Subcutaneous adipose tissue (tissue), 4 donors: ENCODE measurements around the gene FAHD2A. TPM values are rescaled to one million over a fixed set of nuclear protein-coding genes. Genes with fewer than 3 reads are reported as not detected.

Experiments used
- CTCF ChIP-seq: fragments of 450-650 bp; IDR thresholded peaks from one replicate; pipeline ENCODE4 v1.5.1; 2016; ENCODE audit warnings: low read depth, mild to moderate bottlenecking, control low read depth, antibody characterized with exemption, moderate library complexity
- total RNA-seq, 4 donors: library from RNA; depleted of rRNA; stranded (reverse); fragments of >200 nt; gene quantifications; one replicate each; pipeline ENCODE4 v1.1.0, GENCODE V29; 2016

The FAHD2A gene
- 10 to 100 TPM; 17.8 to 56.1 (median 36.1) TPM for total RNA-seq

GRCh38 chr2:95402370-95403203, at the start of gene FAHD2A:
TSS of gene FAHD2A (plus strand) at chr2:95402708. CDS start at chr2:95405559, 2,851 bp downstream.
- TF ChIP-seq CTCF, result no peak

- no peak for TF ChIP-seq CTCF
Measured at GRCh38 chr2:95353055-95353575, 49.4 kb upstream of the FAHD2A start.

- no peak for TF ChIP-seq CTCF
Measured at GRCh38 chr2:95353613-95354468, 48.7 kb upstream of the FAHD2A start.

GRCh38 chr2:95354469-95354901, 48.0 kb upstream of the FAHD2A start:
- TF ChIP-seq CTCF, result no peak

- TF ChIP-seq CTCF, result no peak
Measured at GRCh38 chr2:95354925-95355324, 47.6 kb upstream of the FAHD2A start.

GRCh38 chr2:95356821-95357700, 45.4 kb upstream of the FAHD2A start:
- no peak for TF ChIP-seq CTCF
